ENCODE data around the gene UGT1A7.

The UGT1A7 gene

GRCh38 chr2:233816771-233817170 is 135.1 kb downstream of the UGT1A7 start:
- DNase-seq (ENCODE audit: low read depth in 1 of 2, low spot score in 1 of 2), result no peak

- DNase-seq (ENCODE audit: low read depth in 1 of 2, low spot score in 1 of 2), result no peak
Measured at GRCh38 chr2:233817361-233817911, 135.7 kb downstream of the UGT1A7 start.

GRCh38 chr2:233817995-233818638 is 136.4 kb downstream of the UGT1A7 start:
- DNase-seq (ENCODE audit: low read depth in 1 of 2, low spot score in 1 of 2), result no peak

GRCh38 chr2:233818639-233819621 is 137.2 kb downstream of the UGT1A7 start:
- DNase-seq (ENCODE audit: low read depth in 1 of 2, low spot score in 1 of 2), result no peak

- no peak for DNase-seq (ENCODE audit: low read depth in 1 of 2, low spot score in 1 of 2)
Measured at GRCh38 chr2:233819884-233820773, 138.4 kb downstream of the UGT1A7 start.

GRCh38 chr2:233820774-233821105 is 139.0 kb downstream of the UGT1A7 start:
- DNase-seq (ENCODE audit: low read depth in 1 of 2, low spot score in 1 of 2), result no peak

GRCh38 chr2:233821196-233821595 is 139.5 kb downstream of the UGT1A7 start:
- DNase-seq (ENCODE audit: low read depth in 1 of 2, low spot score in 1 of 2), result no peak

GRCh38 chr2:233821709-233822100 is 140.0 kb downstream of the UGT1A7 start:
- DNase-seq (ENCODE audit: low read depth in 1 of 2, low spot score in 1 of 2), result no peak

- DNase-seq (ENCODE audit: low read depth in 1 of 2, low spot score in 1 of 2), result no peak
Measured at GRCh38 chr2:233822101-233822771, 140.5 kb downstream of the UGT1A7 start.
